DMS79 (cell line): ENCODE results near the gene ZFP36.

Experiments used
- DNase-seq: peaks from one replicate; lab custom pipeline; 2025; lab: John Stamatoyannopoulos, UW

The ZFP36 gene

GRCh38 chr19:39419003-39419402, 12.4 kb downstream of the ZFP36 start:
- no peak for DNase-seq

GRCh38 chr19:39420769-39421168, 14.1 kb downstream of the ZFP36 start:
- DNase-seq = no peak

- no peak for DNase-seq
Observed at GRCh38 chr19:39422020-39422419, 15.4 kb downstream of the ZFP36 start.

GRCh38 chr19:39423258-39424086, 16.8 kb downstream of the ZFP36 start:
- DNase-seq = no peak

- no peak for DNase-seq
Observed at GRCh38 chr19:39424934-39425333, 18.3 kb downstream of the ZFP36 start.

GRCh38 chr19:39425744-39426143, 19.1 kb downstream of the ZFP36 start:
- no peak for DNase-seq

- no peak for DNase-seq
Observed at GRCh38 chr19:39426170-39426569, 19.5 kb downstream of the ZFP36 start.

GRCh38 chr19:39427707-39428106, 21.1 kb downstream of the ZFP36 start:
- DNase-seq = no peak

- no peak for DNase-seq
Observed at GRCh38 chr19:39428283-39429112, 21.9 kb downstream of the ZFP36 start.

- DNase-seq = no peak
Observed at GRCh38 chr19:39430675-39431593, 24.3 kb downstream of the ZFP36 start.

GRCh38 chr19:39432677-39433025, 26.0 kb downstream of the ZFP36 start:
- DNase-seq = no peak

GRCh38 chr19:39433480-39434079, 26.9 kb downstream of the ZFP36 start:
- no peak for DNase-seq

GRCh38 chr19:39434123-39435076, 27.8 kb downstream of the ZFP36 start:
- DNase-seq = no peak

GRCh38 chr19:39435499-39436349, 29.1 kb downstream of the ZFP36 start, which contains the start of gene RPS16:
Gene RPS16 (minus strand): TSS chr19:39435949. CDS start chr19:39435895, 54 bp downstream.
- peak; percentile 97 for DNase-seq

GRCh38 chr19:39436350-39436716, 29.7 kb downstream of the ZFP36 start:
- DNase-seq = no peak

GRCh38 chr19:39438270-39438934, 31.8 kb downstream of the ZFP36 start:
- no peak for DNase-seq

GRCh38 chr19:39444598-39445195, 38.0 kb downstream of the ZFP36 start:
- no peak for DNase-seq
